IMR-90 (cell line): ENCODE results near the gene KBTBD4. TPM values are rescaled to one million over a fixed set of nuclear protein-coding genes. Genes with fewer than 3 reads are reported as not detected.
A peak's percentile ranks its signal among the peaks of the same experiment; 100 is the strongest.

ENCODE experiments used
- ATAC-seq: fragments of 200-7000 bp; cut with Tn5 transposase; 2 replicates; pipeline ENCODE4 v1.9.1; 2020; ENCODE audit warnings: low read depth, mild to moderate bottlenecking, moderate library complexity
- BruUV-seq: library from RNA; stranded (reverse); fragments of 400-500 nt; replicated peaks from 2 replicates; lab custom pipeline; 2021; lab: Mats Ljungman, UMichigan
- CTCF ChIA-PET: fragments of 300-600 bp; formaldehyde crosslinking; extraction: SDS; loops from one replicate; lab custom pipeline; 2021; ENCODE audit warnings: antibody characterized with exemption; lab: Yijun Ruan, JAX
- POLR2A ChIA-PET: fragments of 300-600 bp; sonication (Branson Sonifier 250); formaldehyde crosslinking; loops from one replicate; lab custom pipeline; 2022; ENCODE audit warnings: antibody characterized with exemption; ENCODE audit not compliant: unreplicated experiment; lab: Charles Lee
- DNase-seq: peaks from one replicate; pipeline ENCODE4 v3.0.0; 2013
- H2AFZ ChIP-seq: replicated peaks from 2 replicates; pipeline ENCODE3; 2013; ENCODE audit warnings: low read length, mild to moderate bottlenecking; ENCODE audit not compliant: poor library complexity
- H2AK5ac ChIP-seq: 2 replicates; pipeline ENCODE4 v1.6.1; 2013; ENCODE audit warnings: low read depth, low read length, inconsistent platforms
- H2AK9ac ChIP-seq: replicated peaks from 2 replicates; pipeline ENCODE3; 2013; ENCODE audit warnings: mild to moderate bottlenecking, low read depth, low read length, moderate library complexity; ENCODE audit not compliant: poor library complexity
- H2BK120ac ChIP-seq: 2 replicates; pipeline ENCODE4 v1.6.1; 2013; ENCODE audit warnings: low read depth, low read length, inconsistent platforms
- H2BK15ac ChIP-seq: 3 replicates; pipeline ENCODE4 v1.6.1; 2013; ENCODE audit warnings: low read depth, low read length, inconsistent platforms
- H2BK20ac ChIP-seq: 2 replicates; pipeline ENCODE4 v1.6.1; 2013; ENCODE audit warnings: low read depth, mild to moderate bottlenecking, inconsistent platforms, low read length, moderate library complexity
- H2BK5ac ChIP-seq: 2 replicates; pipeline ENCODE4 v1.6.1; 2013; ENCODE audit warnings: mild to moderate bottlenecking, low read depth, low read length, inconsistent platforms; ENCODE audit not compliant: poor library complexity, severe bottlenecking
- H3K14ac ChIP-seq: replicated peaks from 2 replicates; pipeline ENCODE4 v1.6.1; 2013; ENCODE audit warnings: low read depth, low read length, inconsistent platforms
- H3K18ac ChIP-seq: 2 replicates; pipeline ENCODE4 v1.6.1; 2013; ENCODE audit warnings: low read depth, low read length, control low read depth
- H3K23ac ChIP-seq: 2 replicates; pipeline ENCODE4 v1.6.1; 2013; ENCODE audit warnings: low read depth, low read length, inconsistent platforms
- H3K27ac ChIP-seq: 2 replicates; pipeline ENCODE4 v1.5.1; 2013; ENCODE audit warnings: mild to moderate bottlenecking, control low read depth, low read length; ENCODE audit not compliant: insufficient read depth
- H3K27me3 ChIP-seq: 2 replicates; pipeline ENCODE4 v1.6.1; 2013; ENCODE audit warnings: low read length; ENCODE audit not compliant: control insufficient read depth, insufficient read depth
- H3K36me3 ChIP-seq: 2 replicates; pipeline ENCODE4 v1.6.1; 2013; ENCODE audit warnings: low read length, mixed read lengths; ENCODE audit not compliant: control insufficient read depth, insufficient read depth
- H3K4ac ChIP-seq: 2 replicates; pipeline ENCODE4 v1.6.1; 2013; ENCODE audit warnings: low read depth, low read length, inconsistent platforms
- H3K4me1 ChIP-seq: 2 replicates; pipeline ENCODE4 v1.6.1; 2013; ENCODE audit warnings: low read length, mixed read lengths; ENCODE audit not compliant: control insufficient read depth, insufficient read depth
- H3K4me2 ChIP-seq: 2 replicates; pipeline ENCODE4 v1.6.1; 2013; ENCODE audit warnings: low read depth, mild to moderate bottlenecking, control low read depth, low read length, moderate library complexity
- H3K4me3 ChIP-seq: 2 replicates; pipeline ENCODE4 v1.5.1; 2013; ENCODE audit warnings: low read depth, mild to moderate bottlenecking, control low read depth, low read length, moderate library complexity; ENCODE audit not compliant: insufficient read depth
- H3K56ac ChIP-seq: 2 replicates; pipeline ENCODE4 v1.6.1; 2013; ENCODE audit warnings: low read length, inconsistent platforms; ENCODE audit not compliant: insufficient read depth; ENCODE audit errors: extremely low read depth
- H3K79me1 ChIP-seq, 2 experiments: 2 replicates each; pipeline ENCODE4 v1.6.1; 2013; ENCODE audit warnings: low read length in 2 of 2, inconsistent platforms in 1 of 2, low read depth in 1 of 2
- H3K9ac ChIP-seq: 2 replicates; pipeline ENCODE4 v1.6.1; 2013; ENCODE audit warnings: low read depth, low read length, control low read depth
- H3K9me1 ChIP-seq: 2 replicates; pipeline ENCODE4 v1.6.1; 2013; ENCODE audit warnings: low read length, inconsistent platforms; ENCODE audit not compliant: insufficient read depth
- H3K9me3 ChIP-seq: 2 replicates; pipeline ENCODE4 v1.6.1; 2013; ENCODE audit warnings: low read length; ENCODE audit not compliant: control insufficient read depth, insufficient read depth
- H4K20me1 ChIP-seq: 2 replicates; pipeline ENCODE4 v1.6.1; 2013; ENCODE audit warnings: low read length, inconsistent platforms; ENCODE audit not compliant: insufficient read depth
- H4K5ac ChIP-seq: 2 replicates; pipeline ENCODE4 v1.6.1; 2013; ENCODE audit warnings: mild to moderate bottlenecking, low read depth, low read length, control low read depth
- H4K8ac ChIP-seq, 2 experiments: 2 replicates each; pipeline ENCODE4 v1.6.1; 2013; ENCODE audit warnings: low read depth in 2 of 2, low read length in 2 of 2, control low read depth in 1 of 2, inconsistent platforms in 1 of 2
- H4K91ac ChIP-seq: 2 replicates; pipeline ENCODE4 v1.6.1; 2013; ENCODE audit warnings: low read depth, low read length, inconsistent platforms; ENCODE audit not compliant: insufficient read depth
- CEBPB ChIP-seq: IDR thresholded peaks from 2 replicates; pipeline ENCODE4 v1.6.1; 2012; ENCODE audit warnings: low read depth, low read length, improper control_type of control experiment
- CHD1 ChIP-seq: IDR thresholded peaks from 2 replicates; pipeline ENCODE4 v1.6.1; 2012; ENCODE audit warnings: low read depth, low read length, improper control_type of control experiment
- FOS ChIP-seq: fragments of 150-350 bp; IDR thresholded peaks from 2 replicates; pipeline ENCODE4 v1.6.1; 2016; ENCODE audit warnings: low read depth, low read length
- MAFK ChIP-seq: IDR thresholded peaks from 2 replicates; pipeline ENCODE4 v1.6.1; 2012; ENCODE audit warnings: low read depth, low read length, improper control_type of control experiment
- MAZ ChIP-seq: IDR thresholded peaks from 2 replicates; pipeline ENCODE4 v1.6.1; 2012; ENCODE audit warnings: low read depth, mild to moderate bottlenecking, low read length, improper control_type of control experiment, moderate library complexity, borderline replicate concordance
- NFE2L2 ChIP-seq: fragments of 150-350 bp; IDR thresholded peaks from 2 replicates; pipeline ENCODE4 v1.6.1; 2016; ENCODE audit warnings: low read depth, mild to moderate bottlenecking, low read length
- POLR2A ChIP-seq: IDR thresholded peaks from 2 replicates; pipeline ENCODE4 v1.6.1; 2012; ENCODE audit warnings: mild to moderate bottlenecking, low read depth, low read length
- RAD21 ChIP-seq: IDR thresholded peaks from 2 replicates; pipeline ENCODE4 v1.6.1; 2012; ENCODE audit warnings: low read length, improper control_type of control experiment
- RCOR1 ChIP-seq: IDR thresholded peaks from 2 replicates; pipeline ENCODE4 v1.6.1; 2012; ENCODE audit warnings: mild to moderate bottlenecking, low read length, improper control_type of control experiment; ENCODE audit not compliant: insufficient replicate concordance
- RFX5 ChIP-seq: IDR thresholded peaks from 2 replicates; pipeline ENCODE4 v1.8.0; 2012; ENCODE audit warnings: low read depth, mild to moderate bottlenecking, low read length, moderate library complexity
- SMC3 ChIP-seq: fragments of 150-350 bp; IDR thresholded peaks from 2 replicates; pipeline ENCODE4 v1.6.1; 2016; ENCODE audit warnings: low read depth, mild to moderate bottlenecking, antibody characterized with exemption, low read length, moderate library complexity
- WGBS, 2 experiments: methylation state at CpG; one replicate each; pipeline versions ENCODE4 v1.1.5 to v1.1.7; 2013; ENCODE audit warnings: missing lambda C conversion rate in 2 of 2; ENCODE audit not compliant: insufficient read length in 1 of 2; ENCODE audit errors: extremely low coverage in 2 of 2; 5-methylcytosine and 5-hydroxymethylcytosine counted together
- dilution Hi-C: fragments of 300-500 bp; cut with HindIII; formaldehyde crosslinking; loops from one replicate; pipeline ENCODE4 v1.14.3; 2018; ENCODE audit warnings: low sequenced_read_pairs; ENCODE audit not compliant: unreplicated experiment
- in situ Hi-C: fragments of 300-500 bp; cut with MboI; formaldehyde crosslinking; loops from 3 replicates; pipeline ENCODE4 v1.14.3; 2019; ENCODE audit warnings: low sequenced_read_pairs, inconsistent platforms, mixed read lengths
- intact Hi-C: fragments of 100-400 bp; cut with micrococcal nuclease; formaldehyde crosslinking; loops from 2 replicates; pipeline ENCODE4 v1.10.0; 2022
- polyA plus RNA-seq, 3 experiments: library from polyadenylated mRNA; depleted of rRNA; stranded (reverse); fragments of >200 nt; gene quantifications; 2 replicates each; pipeline ENCODE4 v1.2.3, GENCODE V29; 2012; ENCODE audit warnings: low replicate concordance in 1 of 3
- total RNA-seq: library from RNA; depleted of rRNA; stranded (reverse); fragments of >200 nt; gene quantifications from 2 replicates; pipeline ENCODE4 v1.2.3, GENCODE V29; 2012
- TF ChIP-seq, protein P1 (sequence below): fragments of 150-350 bp; IDR thresholded peaks from 2 replicates; pipeline ENCODE4 v1.6.1; 2017; ENCODE audit warnings: mild to moderate bottlenecking, antibody characterized with exemption, low read length, low read depth
- TF ChIP-seq, protein P2 (sequence below): conservative IDR thresholded peaks from 2 replicates; pipeline ENCODE4 v1.5.1; 2012; ENCODE audit warnings: mild to moderate bottlenecking, low read depth, low read length, improper control_type of control experiment
- TF ChIP-seq, protein P3 (sequence below): fragments of 150-350 bp; IDR thresholded peaks from 2 replicates; pipeline ENCODE4 v1.6.1; 2016; ENCODE audit warnings: low read depth, mild to moderate bottlenecking, low read length, moderate library complexity, borderline replicate concordance

KBTBD4 gene
- total and polyA plus RNA-seq, 2 of the 4 experiments (the other 2 are of a cell fraction) = 14.9 to 41.6 TPM

DNA sequence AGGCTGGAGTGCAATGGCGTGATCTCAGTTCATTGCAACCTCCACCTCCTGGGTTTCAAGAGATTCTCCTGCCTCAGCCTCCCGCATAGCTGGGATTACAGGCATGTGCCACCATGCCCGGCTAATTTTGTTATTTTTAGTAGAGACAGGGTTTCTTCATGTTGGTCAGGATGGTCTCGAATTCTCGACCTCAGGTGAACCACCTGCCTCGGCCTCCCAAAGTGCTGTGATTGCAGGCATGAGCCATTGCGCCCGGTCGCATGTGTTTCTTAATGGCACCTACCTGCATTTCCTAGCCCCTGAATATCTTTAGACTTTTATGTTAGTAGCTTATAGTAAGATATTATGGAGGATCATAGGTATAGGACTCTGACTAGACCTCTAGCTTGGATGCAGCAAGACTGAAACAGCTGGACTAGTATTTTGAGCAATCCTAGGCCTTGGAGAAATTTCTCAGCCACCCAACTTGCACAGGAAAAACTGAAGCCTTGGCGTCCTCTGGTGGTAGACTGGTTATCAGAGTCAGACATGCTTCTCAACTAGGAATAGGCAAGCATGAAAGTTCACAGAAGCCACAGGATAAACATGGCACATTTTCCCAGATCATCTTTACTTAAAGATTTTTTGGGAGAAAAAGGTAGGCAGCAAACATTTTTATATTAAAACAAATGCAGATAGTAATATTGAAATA is 38.1 kb upstream of the KBTBD4 start:
- H3K79me1 ChIP-seq = peaks cover 0 to 6% of the 10 kb centered on the region in 2 experiments; a peak in 1 of 4 replicates
- no peak overlapping the region for H2BK20ac ChIP-seq
- H2BK15ac ChIP-seq = no peak overlapping the region
- no peaks in the 10 kb centered on the region for H3K9me3 ChIP-seq
- no peak overlapping the region for H3K9ac ChIP-seq
- no peak overlapping the region for H4K5ac ChIP-seq
- no peak overlapping the region for H3K4ac ChIP-seq
- no TSS peak for BruUV-seq
- H3K4me2 ChIP-seq = peak overlapping the region; percentile 54; the same call in 1 of the 2 replicates
- H4K8ac ChIP-seq = no peak overlapping the region
- ChIA-PET POLR2A (interaction anchor here (0.7 kb wide), 1 partner anchor 88 kb away, joined by 3 read pairs; no protein-coding TSS in a partner anchor), CTCF (interaction anchor here (0.6 to 1.6 kb wide), 8 partner anchors 10 to 243 kb away, joined by 3 to 9 read pairs (median 4); partner anchors contain the start of genes KBTBD4 and NDUFS3)
- H3K56ac ChIP-seq = no peak overlapping the region
- peak; percentile 85 for DNase-seq
- peak overlapping the region; percentile 36 for H2BK5ac ChIP-seq
- in situ Hi-C loops (loop anchor here (10.0 kb wide), 1 partner anchor 132 kb away; no protein-coding TSS in a partner anchor), intact Hi-C loops (loop anchor here (1.0 to 5.0 kb wide), 4 partner anchors 38 to 243 kb away; partner anchors contain the start of genes NDUFS3 and SLC39A13), dilution Hi-C loops (no loop called here)
- H3K4me3 ChIP-seq = no peak overlapping the region
- H3K4me1 ChIP-seq = peaks cover 4% of the 10 kb centered on the region
- ATAC-seq = peak; percentile 96
- no peak overlapping the region for H4K91ac ChIP-seq
- H4K20me1 ChIP-seq = peaks cover 9% of the 10 kb centered on the region
- H2BK120ac ChIP-seq = no peak overlapping the region
- no peaks in the 10 kb centered on the region for H3K27me3 ChIP-seq
- H3K36me3 ChIP-seq = peaks cover 7% of the 10 kb centered on the region
- no peak overlapping the region for H2AK9ac ChIP-seq
- no peak overlapping the region for H2AFZ ChIP-seq
- H2AK5ac ChIP-seq = no peak overlapping the region
- WGBS, 2 experiments = 100% methylated on average over 4 of the region's 10 CpGs; no CpG with 5 or more reads in 1 of the 2 experiments
- H3K18ac ChIP-seq = no peak overlapping the region
- no peaks in the 10 kb centered on the region for H3K9me1 ChIP-seq
- no peak overlapping the region for H3K14ac ChIP-seq
- no peak overlapping the region for H3K23ac ChIP-seq
- no peak overlapping the region for H3K27ac ChIP-seq
- TF ChIP-seq RCOR1 (no peak), POLR2A (0 out of 2 replicates have a peak, but pooled peaks have one; percentile 39), CEBPB (peak; percentile 43; the same call in 1 of the 2 replicates), CHD1 (no peak), MAZ (no peak), RAD21 (peak; percentile 96), NFE2L2 (no peak), MAFK (no peak), FOS (no peak), RFX5 (no peak), SMC3 (peak; percentile 93)
- TF ChIP-seq, protein P1, sequence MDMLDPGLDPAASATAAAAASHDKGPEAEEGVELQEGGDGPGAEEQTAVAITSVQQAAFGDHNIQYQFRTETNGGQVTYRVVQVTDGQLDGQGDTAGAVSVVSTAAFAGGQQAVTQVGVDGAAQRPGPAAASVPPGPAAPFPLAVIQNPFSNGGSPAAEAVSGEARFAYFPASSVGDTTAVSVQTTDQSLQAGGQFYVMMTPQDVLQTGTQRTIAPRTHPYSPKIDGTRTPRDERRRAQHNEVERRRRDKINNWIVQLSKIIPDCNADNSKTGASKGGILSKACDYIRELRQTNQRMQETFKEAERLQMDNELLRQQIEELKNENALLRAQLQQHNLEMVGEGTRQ = no peak
- TF ChIP-seq, protein P2, sequence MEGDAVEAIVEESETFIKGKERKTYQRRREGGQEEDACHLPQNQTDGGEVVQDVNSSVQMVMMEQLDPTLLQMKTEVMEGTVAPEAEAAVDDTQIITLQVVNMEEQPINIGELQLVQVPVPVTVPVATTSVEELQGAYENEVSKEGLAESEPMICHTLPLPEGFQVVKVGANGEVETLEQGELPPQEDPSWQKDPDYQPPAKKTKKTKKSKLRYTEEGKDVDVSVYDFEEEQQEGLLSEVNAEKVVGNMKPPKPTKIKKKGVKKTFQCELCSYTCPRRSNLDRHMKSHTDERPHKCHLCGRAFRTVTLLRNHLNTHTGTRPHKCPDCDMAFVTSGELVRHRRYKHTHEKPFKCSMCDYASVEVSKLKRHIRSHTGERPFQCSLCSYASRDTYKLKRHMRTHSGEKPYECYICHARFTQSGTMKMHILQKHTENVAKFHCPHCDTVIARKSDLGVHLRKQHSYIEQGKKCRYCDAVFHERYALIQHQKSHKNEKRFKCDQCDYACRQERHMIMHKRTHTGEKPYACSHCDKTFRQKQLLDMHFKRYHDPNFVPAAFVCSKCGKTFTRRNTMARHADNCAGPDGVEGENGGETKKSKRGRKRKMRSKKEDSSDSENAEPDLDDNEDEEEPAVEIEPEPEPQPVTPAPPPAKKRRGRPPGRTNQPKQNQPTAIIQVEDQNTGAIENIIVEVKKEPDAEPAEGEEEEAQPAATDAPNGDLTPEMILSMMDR = peak; percentile 96
- TF ChIP-seq, protein P3, sequence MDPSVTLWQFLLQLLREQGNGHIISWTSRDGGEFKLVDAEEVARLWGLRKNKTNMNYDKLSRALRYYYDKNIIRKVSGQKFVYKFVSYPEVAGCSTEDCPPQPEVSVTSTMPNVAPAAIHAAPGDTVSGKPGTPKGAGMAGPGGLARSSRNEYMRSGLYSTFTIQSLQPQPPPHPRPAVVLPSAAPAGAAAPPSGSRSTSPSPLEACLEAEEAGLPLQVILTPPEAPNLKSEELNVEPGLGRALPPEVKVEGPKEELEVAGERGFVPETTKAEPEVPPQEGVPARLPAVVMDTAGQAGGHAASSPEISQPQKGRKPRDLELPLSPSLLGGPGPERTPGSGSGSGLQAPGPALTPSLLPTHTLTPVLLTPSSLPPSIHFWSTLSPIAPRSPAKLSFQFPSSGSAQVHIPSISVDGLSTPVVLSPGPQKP = no peak
